Measurements from ENCODE around the gene RXRA. TPM values are rescaled to one million over a fixed set of nuclear protein-coding genes. Genes with fewer than 3 reads are reported as not detected.

The RXRA gene
- total RNA-seq, 1 donor: 26.4 TPM

DNA sequence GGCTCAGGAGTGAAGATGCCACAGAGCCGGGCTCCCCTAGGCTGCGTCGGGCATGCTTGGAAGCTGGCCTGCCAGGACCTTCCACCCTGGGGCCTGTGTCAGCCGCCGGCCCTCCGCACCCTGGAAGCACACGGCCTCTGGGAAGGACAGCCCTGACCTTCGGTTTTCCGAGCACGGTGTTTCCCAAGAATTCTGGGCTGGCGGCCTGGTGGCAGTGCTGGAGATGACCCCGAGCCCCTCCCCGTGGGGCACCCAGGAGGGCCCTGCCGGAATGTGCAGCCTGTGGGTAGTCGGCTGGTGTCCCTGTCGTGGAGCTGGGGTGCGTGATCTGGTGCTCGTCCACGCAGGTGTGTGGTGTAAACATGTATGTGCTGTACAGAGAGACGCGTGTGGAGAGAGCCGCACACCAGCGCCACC lies 113.1 kb downstream of the RXRA start:
- Histone ChIP-seq H3K27me3 (ENCODE audit: insufficient read depth, low read length) (no peaks in the 10 kb centered on the region), H3K36me3 (ENCODE audit: insufficient read depth, low read length) (peaks cover 19% of the 10 kb centered on the region), H3K27ac (ENCODE audit: low read depth, low read length) (no peak overlapping the region), H2AFZ (ENCODE audit: low read length) (no peak overlapping the region), H4K20me1 (ENCODE audit: insufficient read depth, low read length) (peaks cover 16% of the 10 kb centered on the region), H3K4me3 (ENCODE audit: insufficient read depth, low read length) (no peak overlapping the region), H3K9me3 (ENCODE audit: low read depth, low read length) (no peaks in the 10 kb centered on the region), H3K79me2 (ENCODE audit: insufficient read depth, low read length) (no peaks in the 10 kb centered on the region), H3K4me1 (ENCODE audit: insufficient read depth, low read length) (peaks cover 21% of the 10 kb centered on the region), H3K4me2 (ENCODE audit: insufficient read depth, low read length) (no peak overlapping the region)
- DNase-seq (ENCODE audit: insufficient read length, low spot score, missing footprints): no peak
- TF ChIP-seq, protein P1, sequence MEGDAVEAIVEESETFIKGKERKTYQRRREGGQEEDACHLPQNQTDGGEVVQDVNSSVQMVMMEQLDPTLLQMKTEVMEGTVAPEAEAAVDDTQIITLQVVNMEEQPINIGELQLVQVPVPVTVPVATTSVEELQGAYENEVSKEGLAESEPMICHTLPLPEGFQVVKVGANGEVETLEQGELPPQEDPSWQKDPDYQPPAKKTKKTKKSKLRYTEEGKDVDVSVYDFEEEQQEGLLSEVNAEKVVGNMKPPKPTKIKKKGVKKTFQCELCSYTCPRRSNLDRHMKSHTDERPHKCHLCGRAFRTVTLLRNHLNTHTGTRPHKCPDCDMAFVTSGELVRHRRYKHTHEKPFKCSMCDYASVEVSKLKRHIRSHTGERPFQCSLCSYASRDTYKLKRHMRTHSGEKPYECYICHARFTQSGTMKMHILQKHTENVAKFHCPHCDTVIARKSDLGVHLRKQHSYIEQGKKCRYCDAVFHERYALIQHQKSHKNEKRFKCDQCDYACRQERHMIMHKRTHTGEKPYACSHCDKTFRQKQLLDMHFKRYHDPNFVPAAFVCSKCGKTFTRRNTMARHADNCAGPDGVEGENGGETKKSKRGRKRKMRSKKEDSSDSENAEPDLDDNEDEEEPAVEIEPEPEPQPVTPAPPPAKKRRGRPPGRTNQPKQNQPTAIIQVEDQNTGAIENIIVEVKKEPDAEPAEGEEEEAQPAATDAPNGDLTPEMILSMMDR (IDR thresholded peaks at IDR 0.05; ENCODE audit: extremely low read depth, low read depth, low read length): no peak

DNA sequence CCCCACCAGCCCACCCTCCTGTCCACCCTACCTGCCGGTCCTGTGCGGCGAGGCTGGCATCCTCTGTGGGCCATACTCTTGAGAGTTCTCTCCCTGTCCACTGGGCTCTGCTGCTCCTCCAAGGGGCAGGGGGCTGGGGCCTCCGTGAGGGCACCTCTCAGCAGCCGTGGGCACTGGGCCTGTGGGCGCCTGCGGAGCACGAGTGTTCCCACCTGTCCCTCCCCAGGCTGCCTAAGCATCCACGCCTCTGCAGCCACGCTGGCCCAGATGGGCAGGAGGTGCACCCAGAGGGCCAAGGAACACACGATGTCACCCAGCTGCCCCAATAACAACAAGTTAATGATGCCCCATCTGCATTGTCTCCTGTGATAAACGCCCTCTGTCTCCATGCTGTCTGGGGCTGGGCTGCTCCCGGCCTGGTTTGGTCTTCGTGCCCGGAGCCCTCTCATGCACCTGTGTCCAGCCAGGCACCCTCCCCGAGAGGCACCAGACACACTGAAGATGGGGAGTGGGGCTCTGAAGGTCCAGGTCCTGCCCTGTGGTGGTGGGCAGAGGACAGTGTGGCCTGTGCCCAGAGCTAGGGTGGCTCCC lies 114.5 kb downstream of the RXRA start:
- Histone ChIP-seq H4K20me1 (ENCODE audit: insufficient read depth, low read length) (peaks cover 10% of the 10 kb centered on the region), H3K27ac (ENCODE audit: low read depth, low read length) (no peak overlapping the region), H3K4me1 (ENCODE audit: insufficient read depth, low read length) (peaks cover 19% of the 10 kb centered on the region), H3K4me2 (ENCODE audit: insufficient read depth, low read length) (no peak overlapping the region), H3K9me3 (ENCODE audit: low read depth, low read length) (no peaks in the 10 kb centered on the region), H3K27me3 (ENCODE audit: insufficient read depth, low read length) (no peaks in the 10 kb centered on the region), H2AFZ (ENCODE audit: low read length) (no peak overlapping the region), H3K79me2 (ENCODE audit: insufficient read depth, low read length) (no peaks in the 10 kb centered on the region), H3K4me3 (ENCODE audit: insufficient read depth, low read length) (no peak overlapping the region), H3K36me3 (ENCODE audit: insufficient read depth, low read length) (peaks cover 18% of the 10 kb centered on the region)
- TF ChIP-seq, protein P1 (IDR thresholded peaks at IDR 0.05; ENCODE audit: extremely low read depth, low read depth, low read length): no peak
- no peak for DNase-seq (ENCODE audit: insufficient read length, low spot score, missing footprints)

- Histone ChIP-seq H3K36me3 (ENCODE audit: insufficient read depth, low read length) (peaks cover 11% of the 10 kb centered on the region), H4K20me1 (ENCODE audit: insufficient read depth, low read length) (peaks cover 10% of the 10 kb centered on the region), H3K27ac (ENCODE audit: low read depth, low read length) (no peak overlapping the region), H2AFZ (ENCODE audit: low read length) (no peak overlapping the region), H3K27me3 (ENCODE audit: insufficient read depth, low read length) (no peaks in the 10 kb centered on the region), H3K4me2 (ENCODE audit: insufficient read depth, low read length) (no peak overlapping the region), H3K4me3 (ENCODE audit: insufficient read depth, low read length) (no peak overlapping the region), H3K9me3 (ENCODE audit: low read depth, low read length) (no peaks in the 10 kb centered on the region), H3K4me1 (ENCODE audit: insufficient read depth, low read length) (peaks cover 19% of the 10 kb centered on the region), H3K79me2 (ENCODE audit: insufficient read depth, low read length) (no peaks in the 10 kb centered on the region)
- no peak for DNase-seq (ENCODE audit: insufficient read length, low spot score, missing footprints)
- TF ChIP-seq, protein P1 (IDR thresholded peaks at IDR 0.05; ENCODE audit: extremely low read depth, low read depth, low read length): no peak
Measured at GRCh38 chr9:134441227-134442084, 115.2 kb downstream of the RXRA start.

GRCh38 chr9:134442085-134442474 lies 115.8 kb downstream of the RXRA start:
- no peak for DNase-seq (ENCODE audit: insufficient read length, low spot score, missing footprints)
- TF ChIP-seq, protein P1 (IDR thresholded peaks at IDR 0.05; ENCODE audit: extremely low read depth, low read depth, low read length): no peak
- Histone ChIP-seq H3K4me2 (ENCODE audit: insufficient read depth, low read length) (peak overlapping the region; percentile 1), H3K4me1 (ENCODE audit: insufficient read depth, low read length) (peaks cover 19% of the 10 kb centered on the region), H3K27ac (ENCODE audit: low read depth, low read length) (no peak overlapping the region), H2AFZ (ENCODE audit: low read length) (no peak overlapping the region), H3K27me3 (ENCODE audit: insufficient read depth, low read length) (no peaks in the 10 kb centered on the region), H3K4me3 (ENCODE audit: insufficient read depth, low read length) (no peak overlapping the region), H3K36me3 (ENCODE audit: insufficient read depth, low read length) (peaks cover 5% of the 10 kb centered on the region), H3K79me2 (ENCODE audit: insufficient read depth, low read length) (no peaks in the 10 kb centered on the region), H3K9me3 (ENCODE audit: low read depth, low read length) (no peaks in the 10 kb centered on the region), H4K20me1 (ENCODE audit: insufficient read depth, low read length) (peaks cover 10% of the 10 kb centered on the region)
